Measurements from ENCODE around the gene IQSEC3.
"Not testable (repeated sequence)": the region's sequence is repeated elsewhere in the genome, so short reads cannot be mapped to it uniquely, and the experiment has no call there.

Gene IQSEC3

GRCh38 chr12:52902-53734 is 13.4 kb upstream of the IQSEC3 start:
- DNase-seq = not testable (repeated sequence)

DNA sequence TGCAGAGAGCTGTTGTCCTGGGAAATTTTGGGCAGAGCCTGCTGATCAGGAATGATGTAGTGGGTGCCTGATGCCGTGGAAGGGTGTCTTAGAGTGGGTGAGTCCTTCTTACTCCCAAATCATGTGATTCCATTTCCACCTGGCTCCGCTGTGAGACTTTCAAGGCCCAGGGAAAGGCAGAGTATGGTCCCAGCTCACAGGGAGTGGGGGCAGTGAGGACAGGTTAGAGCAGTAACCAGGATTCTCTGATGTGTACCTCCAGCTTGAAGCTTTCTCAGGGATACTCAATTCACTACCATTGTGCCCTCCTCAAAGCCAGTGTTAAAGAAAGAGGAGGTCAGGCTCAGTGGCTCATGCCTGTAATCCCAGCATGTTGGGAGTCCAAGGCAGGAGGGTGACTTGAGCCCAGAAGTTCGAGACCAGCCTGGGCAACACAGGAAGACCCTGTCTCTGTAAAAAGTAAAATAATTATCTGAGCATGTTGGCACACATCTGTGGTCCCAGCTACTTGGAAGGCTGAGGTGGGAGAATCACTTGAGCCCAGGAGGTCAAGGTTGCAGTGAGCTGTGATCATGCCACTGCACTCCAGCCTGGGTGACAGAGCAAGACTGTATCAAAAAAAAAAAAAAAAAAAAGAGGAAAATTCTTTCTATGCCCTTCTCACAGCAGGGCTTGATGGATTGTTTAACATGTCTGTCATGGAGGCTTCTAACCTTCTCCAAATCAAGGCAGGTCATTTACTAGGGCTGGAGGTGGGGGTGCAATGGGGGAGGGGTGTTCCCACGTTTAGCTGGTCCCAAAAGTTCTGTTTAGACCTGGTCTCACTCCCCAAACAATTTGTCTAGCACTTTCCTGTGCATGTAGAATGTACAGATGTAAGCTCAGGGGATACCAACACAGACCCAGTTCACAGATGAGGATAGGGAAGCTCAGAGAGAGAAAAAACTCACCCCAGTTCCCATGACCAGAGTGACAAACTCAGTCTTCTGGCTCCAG is 12.5 kb upstream of the IQSEC3 start:
- DNase-seq = no peak

DNA sequence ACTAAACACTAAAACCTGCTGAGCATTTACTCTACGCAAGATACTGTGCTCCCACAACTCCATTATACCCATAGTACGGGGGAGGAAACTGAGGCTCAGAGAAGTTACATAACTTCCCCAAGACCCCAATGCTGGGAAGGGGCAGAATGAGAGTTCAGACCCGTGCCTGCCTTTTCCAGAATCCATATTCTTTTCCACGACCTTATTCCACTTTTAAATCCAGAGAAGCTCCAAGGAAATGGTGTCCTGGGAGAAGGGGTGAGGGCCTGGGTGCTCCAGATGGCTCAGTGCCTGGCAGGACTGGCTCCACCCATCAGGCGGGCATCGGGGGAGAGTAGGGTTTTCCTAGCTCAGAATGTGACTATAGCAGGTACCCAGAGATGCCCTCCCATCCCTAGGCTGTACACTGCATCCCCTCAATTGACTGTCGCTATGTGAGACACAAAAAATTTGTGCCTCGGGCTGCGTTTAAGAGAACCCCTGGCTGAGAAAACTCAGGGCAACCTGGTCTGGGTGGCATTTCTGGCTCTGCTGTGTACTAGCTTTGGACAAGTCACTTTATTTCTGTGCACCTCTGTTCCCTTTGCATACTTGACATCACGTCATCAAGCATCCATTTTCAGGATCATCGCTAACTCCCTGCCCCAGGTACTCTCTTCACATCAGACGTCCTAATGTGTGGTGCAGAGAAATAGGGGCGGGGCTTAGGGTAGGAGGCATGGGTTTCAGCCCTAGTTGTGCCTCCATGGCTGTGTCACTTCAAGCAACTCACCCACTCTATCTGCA is 11.6 kb upstream of the IQSEC3 start:
- DNase-seq = no peak

GRCh38 chr12:56683-57346 is 9.8 kb upstream of the IQSEC3 start:
- DNase-seq = no peak

- no peak for DNase-seq
Observed at GRCh38 chr12:57539-57938, 9.0 kb upstream of the IQSEC3 start.

GRCh38 chr12:58832-59231 is 7.7 kb upstream of the IQSEC3 start:
- no peak for DNase-seq

- DNase-seq = not testable (repeated sequence)
Observed at GRCh38 chr12:61845-62244, 4.7 kb upstream of the IQSEC3 start.

- not testable (repeated sequence) for DNase-seq
Observed at GRCh38 chr12:65491-66063, 990 bp upstream of the IQSEC3 start.

GRCh38 chr12:66782-67504 is 376 bp downstream of the IQSEC3 start:
- DNase-seq = not testable (repeated sequence)

DNA sequence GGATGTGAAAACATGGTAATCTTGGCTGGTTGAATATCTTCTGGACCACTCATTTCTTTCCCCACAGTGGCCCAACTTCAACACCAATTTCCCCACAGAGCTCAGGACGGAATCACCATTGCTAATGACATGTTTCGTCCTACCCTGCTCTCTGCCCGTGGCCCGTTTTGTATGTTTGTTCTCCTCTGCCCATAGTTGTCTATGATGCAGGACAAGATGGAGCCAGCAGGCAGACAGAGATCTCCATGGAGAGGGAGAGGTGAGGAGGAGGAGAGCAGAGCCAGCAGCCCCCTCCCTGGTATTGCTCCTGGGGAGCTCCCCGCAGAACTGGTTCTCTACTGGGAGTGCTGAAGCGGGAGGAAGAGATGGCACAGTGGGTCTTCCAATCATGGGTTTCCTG is 3.1 kb downstream of the IQSEC3 start:
- not testable (repeated sequence) for DNase-seq

DNA sequence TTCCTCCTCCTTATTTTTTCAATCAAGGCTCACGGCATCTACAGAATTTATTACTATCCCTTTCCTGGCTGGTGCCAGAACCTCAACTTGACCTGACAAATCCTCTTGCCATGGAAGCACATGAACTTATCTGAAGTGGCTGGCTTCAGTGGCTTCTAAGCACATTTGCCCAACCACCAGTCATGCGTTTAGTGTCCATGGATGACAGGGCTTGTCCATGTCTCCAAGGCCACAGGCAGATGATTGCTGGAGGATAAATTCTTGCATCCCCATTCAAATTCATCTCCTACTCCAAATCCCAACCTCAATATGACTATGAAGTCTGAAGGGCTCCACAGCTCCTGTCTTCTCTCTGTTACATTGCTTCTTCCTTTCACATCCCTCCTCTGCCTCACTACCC is 4.0 kb downstream of the IQSEC3 start:
- DNase-seq = not testable (repeated sequence)

- not testable (repeated sequence) for DNase-seq
Observed at GRCh38 chr12:72018-72417, 5.5 kb downstream of the IQSEC3 start.

DNA sequence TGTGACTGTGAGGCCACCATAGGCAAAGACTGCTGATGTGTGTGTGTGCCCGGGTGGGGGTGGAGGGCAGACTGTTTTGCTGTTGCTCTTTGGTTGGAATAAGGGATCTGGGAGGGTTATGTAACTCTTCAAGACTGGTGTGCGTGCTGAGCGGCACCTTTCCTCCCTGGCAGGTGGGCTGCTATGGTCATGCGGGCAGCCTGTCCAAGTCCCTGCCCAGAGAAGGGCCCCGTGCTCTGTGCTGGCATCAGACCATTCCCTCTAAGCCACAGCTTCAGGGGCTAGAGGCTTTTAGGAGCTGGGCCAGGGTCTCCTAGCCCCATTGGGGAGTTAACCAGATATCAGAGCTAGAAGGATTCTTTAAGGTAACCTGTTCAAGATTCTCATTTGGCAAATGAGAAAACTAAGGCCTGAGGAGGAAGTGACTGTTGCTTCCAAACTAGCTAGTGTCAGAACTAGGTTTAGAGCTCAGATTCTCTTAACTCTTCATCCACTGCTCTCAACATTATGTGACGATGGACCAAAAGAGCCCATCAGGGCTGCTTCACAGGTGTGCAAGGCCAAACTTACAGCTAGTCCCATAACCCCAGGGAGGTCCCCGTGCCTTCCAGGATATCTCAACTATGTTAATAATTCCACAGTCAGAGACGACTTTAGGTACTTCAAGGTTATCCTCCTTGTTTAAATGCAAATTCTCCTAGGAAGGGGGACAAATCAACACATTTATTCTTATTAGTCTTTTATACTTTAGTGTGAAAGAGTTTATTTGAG is 8.0 kb downstream of the IQSEC3 start:
- DNase-seq = not testable (repeated sequence)

GRCh38 chr12:75541-75940 is 9.0 kb downstream of the IQSEC3 start:
- not testable (repeated sequence) for DNase-seq

DNA sequence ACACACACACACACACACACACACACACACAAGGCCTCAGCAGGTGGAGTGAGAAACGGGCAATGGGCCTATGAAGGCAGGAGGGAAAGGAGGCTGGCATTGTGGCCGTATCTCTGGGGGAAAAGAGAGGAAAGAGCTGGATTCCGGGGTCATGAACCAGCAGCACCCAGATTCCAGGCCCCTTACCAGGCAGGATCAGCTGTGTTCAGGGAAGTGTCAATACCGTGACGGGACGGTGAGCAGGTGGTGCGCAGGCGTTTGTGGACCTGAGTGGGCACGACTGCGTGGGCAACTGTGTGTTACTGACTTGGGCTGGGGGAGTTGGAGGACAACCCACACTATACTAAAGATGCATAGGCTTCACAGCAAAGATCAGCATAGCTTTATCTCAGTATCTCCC is 9.5 kb downstream of the IQSEC3 start:
- not testable (repeated sequence) for DNase-seq

DNA sequence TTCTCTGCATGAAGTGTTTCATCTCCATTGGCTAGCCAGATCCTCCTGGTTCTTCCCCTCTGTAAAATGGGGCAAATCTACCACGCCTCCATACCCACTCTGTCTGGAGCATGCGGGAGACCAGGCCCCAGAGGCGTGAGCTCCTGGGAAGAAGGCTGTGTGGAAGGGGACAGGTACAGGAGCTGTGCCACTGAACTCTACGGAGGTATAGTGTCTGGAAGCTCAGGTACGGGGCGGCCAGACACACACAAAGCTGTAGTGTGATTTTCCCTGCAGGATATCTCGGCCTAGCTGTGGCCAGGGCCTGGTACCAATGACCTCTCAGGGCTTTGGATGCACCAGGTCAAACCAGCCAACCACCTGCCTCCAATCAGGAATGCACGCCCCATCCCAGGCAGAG is 10.0 kb downstream of the IQSEC3 start:
- DNase-seq = not testable (repeated sequence)

DNA sequence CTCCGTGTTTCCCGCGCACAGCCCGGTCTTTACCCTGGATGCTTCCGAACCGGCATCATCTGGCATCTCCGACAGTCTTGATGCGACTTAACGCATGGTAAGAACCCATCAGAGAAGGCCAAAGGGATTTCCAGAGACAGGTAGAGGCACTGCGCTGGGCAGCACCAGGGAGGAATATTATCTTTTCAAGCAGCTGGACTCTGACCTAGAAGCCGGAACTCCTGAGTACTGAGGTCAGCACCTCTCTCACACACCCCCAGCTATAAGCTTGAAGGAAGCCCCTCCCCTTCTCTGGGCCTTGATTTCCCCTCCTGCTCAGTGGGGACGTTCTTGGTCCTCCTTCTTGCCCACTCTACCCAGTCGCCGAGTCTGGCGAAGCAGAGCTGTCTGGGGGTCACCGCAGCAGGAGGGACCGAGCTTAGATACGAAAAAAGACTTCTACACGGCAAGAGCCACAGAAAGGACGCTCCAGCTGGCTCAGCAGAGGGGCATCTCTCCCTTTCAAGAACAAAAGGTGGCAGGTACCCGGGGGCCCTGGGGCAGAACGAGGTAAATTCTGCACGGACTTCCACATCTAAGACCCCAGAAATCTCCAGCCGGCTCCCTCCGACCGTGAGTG is 10.6 kb downstream of the IQSEC3 start:
- not testable (repeated sequence) for DNase-seq

GRCh38 chr12:77769-78383 is 11.3 kb downstream of the IQSEC3 start:
- DNase-seq = not testable (repeated sequence)

DNA sequence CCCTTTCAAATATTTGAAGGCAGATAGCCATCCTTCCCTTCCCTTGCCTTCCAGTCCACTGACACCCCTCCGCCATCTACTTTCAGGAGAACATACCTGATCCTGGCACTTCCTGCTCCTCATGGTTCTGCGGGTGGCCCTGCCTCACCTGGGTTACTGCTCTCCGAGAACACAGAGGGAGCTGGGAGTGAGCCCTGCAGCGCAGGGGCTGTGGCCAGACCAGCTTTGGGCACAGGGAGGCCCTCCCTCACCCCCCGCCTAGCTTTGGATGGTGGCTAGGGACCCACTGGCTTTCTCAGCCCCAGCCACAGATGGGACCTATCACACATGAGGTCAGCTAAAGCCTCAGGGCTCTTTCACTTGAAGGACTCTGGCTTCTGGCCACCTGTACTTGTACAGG is 12.4 kb downstream of the IQSEC3 start:
- no peak for DNase-seq

Data from right forelimb (tissue), 1 donor.